ENCODE data around the gene TTLL8. TPM values are rescaled to one million over a fixed set of nuclear protein-coding genes. Genes with fewer than 3 reads are reported as not detected.

The TTLL8 gene
- total RNA-seq, 2 experiments from 2014 or later: 0.06 to 0.72 TPM

DNA sequence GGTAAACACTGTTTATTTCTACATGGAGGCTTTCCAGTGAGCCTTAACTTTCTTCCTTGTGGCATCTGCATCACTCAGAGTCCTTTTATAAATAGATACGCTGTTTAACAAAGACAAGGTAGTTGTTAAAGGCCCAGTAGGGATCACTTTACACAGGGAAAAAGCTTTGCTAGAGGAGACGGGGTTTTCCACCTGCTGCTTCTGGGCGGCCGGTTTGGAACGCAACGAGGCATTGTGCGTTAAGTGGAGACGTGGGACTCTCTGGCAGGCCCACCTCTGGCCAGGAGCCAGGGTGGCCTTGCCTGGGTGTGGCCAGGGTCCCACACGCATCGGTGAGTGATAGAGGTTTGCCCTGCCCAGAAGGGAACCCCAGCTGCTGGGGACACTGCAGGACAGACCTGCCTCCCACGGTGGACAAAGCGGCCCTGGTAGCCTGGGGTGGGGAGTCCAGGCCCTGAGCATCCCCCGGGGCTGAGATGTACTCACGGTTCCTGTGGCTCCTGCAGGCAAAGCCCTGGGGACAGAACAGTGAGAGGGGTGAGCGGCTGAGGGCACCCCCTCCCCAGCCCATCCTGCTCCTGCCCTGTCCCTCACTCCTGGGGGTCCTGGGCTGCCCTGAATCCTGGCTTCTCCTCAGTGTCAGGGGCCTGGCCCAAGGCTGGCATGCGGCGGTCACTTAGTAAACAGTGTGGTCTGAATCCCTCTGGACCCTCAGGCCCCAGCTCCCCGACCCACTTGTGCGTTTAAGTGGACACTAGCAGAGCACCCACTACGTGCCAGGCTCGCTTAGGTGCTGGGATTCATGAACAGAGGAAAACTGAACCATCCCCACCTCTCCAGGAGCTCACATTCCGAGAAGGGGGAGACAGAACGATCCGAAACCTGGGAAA lies 49.7 kb downstream of the TTLL8 start:
- peaks cover 7% of the 10 kb centered on the region for H3K4me1 ChIP-seq (ENCODE audit: insufficient read depth, low read length, poor library complexity, severe bottlenecking)
- no peaks in the 10 kb centered on the region for H3K9me3 ChIP-seq (ENCODE audit: low read length)
- intact Hi-C loops (cut with micrococcal nuclease; ENCODE audit: unreplicated experiment): no loop called here
- ChIA-PET POLR2A (no interaction called here), CTCF (ENCODE audit: unreplicated experiment) (no interaction called here)
- no peaks in the 10 kb centered on the region for H3K9me2 ChIP-seq (ENCODE audit: insufficient read depth, low read length)
- TF ChIP-seq, protein P1, sequence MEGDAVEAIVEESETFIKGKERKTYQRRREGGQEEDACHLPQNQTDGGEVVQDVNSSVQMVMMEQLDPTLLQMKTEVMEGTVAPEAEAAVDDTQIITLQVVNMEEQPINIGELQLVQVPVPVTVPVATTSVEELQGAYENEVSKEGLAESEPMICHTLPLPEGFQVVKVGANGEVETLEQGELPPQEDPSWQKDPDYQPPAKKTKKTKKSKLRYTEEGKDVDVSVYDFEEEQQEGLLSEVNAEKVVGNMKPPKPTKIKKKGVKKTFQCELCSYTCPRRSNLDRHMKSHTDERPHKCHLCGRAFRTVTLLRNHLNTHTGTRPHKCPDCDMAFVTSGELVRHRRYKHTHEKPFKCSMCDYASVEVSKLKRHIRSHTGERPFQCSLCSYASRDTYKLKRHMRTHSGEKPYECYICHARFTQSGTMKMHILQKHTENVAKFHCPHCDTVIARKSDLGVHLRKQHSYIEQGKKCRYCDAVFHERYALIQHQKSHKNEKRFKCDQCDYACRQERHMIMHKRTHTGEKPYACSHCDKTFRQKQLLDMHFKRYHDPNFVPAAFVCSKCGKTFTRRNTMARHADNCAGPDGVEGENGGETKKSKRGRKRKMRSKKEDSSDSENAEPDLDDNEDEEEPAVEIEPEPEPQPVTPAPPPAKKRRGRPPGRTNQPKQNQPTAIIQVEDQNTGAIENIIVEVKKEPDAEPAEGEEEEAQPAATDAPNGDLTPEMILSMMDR (conservative IDR thresholded peaks at IDR 0.05; ENCODE audit: low read length): no peak
- TF ChIP-seq EZH2phosphoT487 (IDR thresholded peaks at IDR 0.05; ENCODE audit: borderline replicate concordance, low read depth, low read length): no peak
- no peak overlapping the region for H3K4me3 ChIP-seq (ENCODE audit: low read depth, low read length, poor library complexity, severe bottlenecking)
- BruUV-seq (replicated peaks): no TSS peak
- H4K20me1 ChIP-seq (ENCODE audit: insufficient read depth, low read length): no peaks in the 10 kb centered on the region
- no peaks in the 10 kb centered on the region for H3K36me3 ChIP-seq (ENCODE audit: insufficient read depth, low read length)
- H3K27ac ChIP-seq (ENCODE audit: low read depth, low read length, poor library complexity, severe bottlenecking): no peak overlapping the region
- no peaks in the 10 kb centered on the region for H3K79me2 ChIP-seq (ENCODE audit: insufficient read depth, low read depth, low read length)
- H3K4me2 ChIP-seq (ENCODE audit: low read length): no peak overlapping the region
- no peak for DNase-seq (ENCODE audit: low spot score)
- no peak overlapping the region for H2AFZ ChIP-seq (ENCODE audit: low read length)

DNA sequence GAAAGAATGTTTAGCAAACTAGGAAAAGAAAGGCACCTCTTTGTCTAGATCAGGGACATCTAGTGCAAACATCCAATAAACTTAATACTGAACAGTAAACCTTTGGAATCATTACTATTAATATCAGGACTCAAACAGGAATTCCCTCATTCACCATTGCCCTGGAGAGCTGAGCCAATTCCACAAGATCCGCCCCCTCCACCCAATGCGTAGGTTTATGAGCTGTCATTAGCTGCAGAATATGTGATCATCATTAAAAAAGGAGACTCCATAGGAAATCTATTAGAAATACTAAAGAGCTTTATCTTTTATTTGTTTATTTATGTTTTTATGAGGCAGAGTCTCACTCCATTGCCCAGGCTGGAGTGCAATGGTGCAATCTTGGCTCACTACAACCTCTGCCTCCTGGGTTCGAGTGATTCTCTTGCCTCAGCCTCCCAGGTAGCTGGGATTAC lies 51.0 kb downstream of the TTLL8 start:
- no peak for DNase-seq (ENCODE audit: low spot score)
- Histone ChIP-seq H3K36me3 (ENCODE audit: insufficient read depth, low read length) (no peaks in the 10 kb centered on the region), H3K4me2 (ENCODE audit: low read length) (no peak overlapping the region), H2AFZ (ENCODE audit: low read length) (no peak overlapping the region), H4K20me1 (ENCODE audit: insufficient read depth, low read length) (no peaks in the 10 kb centered on the region), H3K79me2 (ENCODE audit: insufficient read depth, low read depth, low read length) (no peaks in the 10 kb centered on the region), H3K4me1 (ENCODE audit: insufficient read depth, low read length, poor library complexity, severe bottlenecking) (peaks cover 7% of the 10 kb centered on the region), H3K9me2 (ENCODE audit: insufficient read depth, low read length) (no peaks in the 10 kb centered on the region), H3K27ac (ENCODE audit: low read depth, low read length, poor library complexity, severe bottlenecking) (no peak overlapping the region), H3K4me3 (ENCODE audit: low read depth, low read length, poor library complexity, severe bottlenecking) (no peak overlapping the region), H3K9me3 (ENCODE audit: low read length) (no peaks in the 10 kb centered on the region)
- TF ChIP-seq EZH2phosphoT487 (IDR thresholded peaks at IDR 0.05; ENCODE audit: borderline replicate concordance, low read depth, low read length): no peak
- TF ChIP-seq, protein P1 (conservative IDR thresholded peaks at IDR 0.05; ENCODE audit: low read length): no peak
- BruUV-seq (replicated peaks): no TSS peak
- POLR2A ChIA-PET: no interaction called here
- CTCF ChIA-PET (ENCODE audit: unreplicated experiment): no interaction called here
- intact Hi-C loops (cut with micrococcal nuclease; ENCODE audit: unreplicated experiment): no loop called here

DNA sequence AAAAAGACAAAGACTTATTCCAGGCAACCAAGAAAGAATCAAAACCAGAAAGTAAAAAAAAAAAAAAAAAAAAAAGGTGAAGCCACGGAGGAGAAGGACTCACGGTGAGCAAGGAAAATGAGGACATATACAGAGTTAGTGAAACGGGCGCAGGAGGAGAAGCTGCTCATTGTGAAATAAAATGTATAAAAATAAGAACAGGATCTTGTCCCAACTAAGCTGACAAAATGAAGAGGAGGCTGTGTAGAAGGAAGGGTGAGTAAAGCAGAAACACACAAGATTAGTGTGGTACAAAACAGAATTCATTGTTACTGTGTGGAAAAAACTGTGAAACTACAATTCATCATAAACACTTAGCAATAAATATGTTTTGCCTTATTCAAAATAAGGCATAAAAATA lies 53.2 kb downstream of the TTLL8 start:
- Histone ChIP-seq H3K79me2 (ENCODE audit: insufficient read depth, low read depth, low read length) (no peaks in the 10 kb centered on the region), H3K4me1 (ENCODE audit: insufficient read depth, low read length, poor library complexity, severe bottlenecking) (no peaks in the 10 kb centered on the region), H3K9me3 (ENCODE audit: low read length) (no peaks in the 10 kb centered on the region), H2AFZ (ENCODE audit: low read length) (no peak overlapping the region), H3K9me2 (ENCODE audit: insufficient read depth, low read length) (no peaks in the 10 kb centered on the region), H3K36me3 (ENCODE audit: insufficient read depth, low read length) (no peaks in the 10 kb centered on the region), H3K4me2 (ENCODE audit: low read length) (no peak overlapping the region), H4K20me1 (ENCODE audit: insufficient read depth, low read length) (no peaks in the 10 kb centered on the region), H3K4me3 (ENCODE audit: low read depth, low read length, poor library complexity, severe bottlenecking) (no peak overlapping the region), H3K27ac (ENCODE audit: low read depth, low read length, poor library complexity, severe bottlenecking) (no peak overlapping the region)
- no peak for DNase-seq (ENCODE audit: low spot score)
- intact Hi-C loops (cut with micrococcal nuclease; ENCODE audit: unreplicated experiment): no loop called here
- TF ChIP-seq, protein P1 (conservative IDR thresholded peaks at IDR 0.05; ENCODE audit: low read length): no peak
- no peak for TF ChIP-seq EZH2phosphoT487 (IDR thresholded peaks at IDR 0.05; ENCODE audit: borderline replicate concordance, low read depth, low read length)
- ChIA-PET CTCF (ENCODE audit: unreplicated experiment) (no interaction called here), POLR2A (interaction anchor here (0.5 kb wide), 1 partner anchor 55 kb away, joined by 3 read pairs; no protein-coding TSS in a partner anchor)
- no TSS peak for BruUV-seq (replicated peaks)
